ENCODE measurements around the gene DMRT3.

DMRT3 gene

DNA sequence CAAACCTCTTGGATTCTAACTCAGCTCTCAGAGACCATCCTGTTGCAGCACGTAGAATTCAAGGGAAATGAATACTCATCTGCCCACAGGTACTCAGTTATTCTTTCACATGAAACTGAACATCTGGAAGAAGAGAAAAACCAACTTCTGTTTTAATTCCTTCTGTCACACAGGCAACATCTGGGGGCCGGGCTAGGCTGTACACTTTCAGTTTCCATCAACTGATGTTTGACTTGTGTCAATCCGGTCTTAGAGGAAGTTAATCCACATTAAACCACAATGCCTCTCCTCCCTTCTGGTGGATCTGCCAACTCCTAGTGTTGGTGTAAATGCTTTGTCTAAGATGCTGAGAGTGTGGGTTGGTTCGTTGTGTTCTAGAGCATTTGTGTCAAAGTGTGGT is 17.6 kb downstream of the DMRT3 start:
- Histone ChIP-seq H3K36me3 (ENCODE audit: insufficient read depth, low read length) (no peaks in the 10 kb centered on the region), H3K27ac (ENCODE audit: low read length) (no peak overlapping the region), H2AFZ (ENCODE audit: low read depth, low read length) (no peak overlapping the region), H3K9ac (ENCODE audit: low read depth, low read length) (no peak overlapping the region), H3K79me2 (ENCODE audit: insufficient read depth, low read length) (no peaks in the 10 kb centered on the region), H3K9me3 (ENCODE audit: insufficient read depth, low read length, severe bottlenecking) (no peaks in the 10 kb centered on the region), H3K4me1 (ENCODE audit: insufficient read depth, low read length) (no peaks in the 10 kb centered on the region), H3K27me3 (ENCODE audit: insufficient read depth, low read length, poor library complexity) (no peaks in the 10 kb centered on the region), H3K4me2 (ENCODE audit: insufficient read depth, low read length) (no peak overlapping the region), H3K4me3 (ENCODE audit: low read depth in 1 of 2, low read length in 2 of 2) (no peak overlapping the region), H4K20me1 (ENCODE audit: insufficient read depth, low read length) (no peaks in the 10 kb centered on the region)
- DNase-seq (no peak), ATAC-seq (ENCODE audit: insufficient read depth, low read depth) (peak; percentile 45; the same call in 1 of the 3 replicates)
- TF ChIP-seq, protein P1, sequence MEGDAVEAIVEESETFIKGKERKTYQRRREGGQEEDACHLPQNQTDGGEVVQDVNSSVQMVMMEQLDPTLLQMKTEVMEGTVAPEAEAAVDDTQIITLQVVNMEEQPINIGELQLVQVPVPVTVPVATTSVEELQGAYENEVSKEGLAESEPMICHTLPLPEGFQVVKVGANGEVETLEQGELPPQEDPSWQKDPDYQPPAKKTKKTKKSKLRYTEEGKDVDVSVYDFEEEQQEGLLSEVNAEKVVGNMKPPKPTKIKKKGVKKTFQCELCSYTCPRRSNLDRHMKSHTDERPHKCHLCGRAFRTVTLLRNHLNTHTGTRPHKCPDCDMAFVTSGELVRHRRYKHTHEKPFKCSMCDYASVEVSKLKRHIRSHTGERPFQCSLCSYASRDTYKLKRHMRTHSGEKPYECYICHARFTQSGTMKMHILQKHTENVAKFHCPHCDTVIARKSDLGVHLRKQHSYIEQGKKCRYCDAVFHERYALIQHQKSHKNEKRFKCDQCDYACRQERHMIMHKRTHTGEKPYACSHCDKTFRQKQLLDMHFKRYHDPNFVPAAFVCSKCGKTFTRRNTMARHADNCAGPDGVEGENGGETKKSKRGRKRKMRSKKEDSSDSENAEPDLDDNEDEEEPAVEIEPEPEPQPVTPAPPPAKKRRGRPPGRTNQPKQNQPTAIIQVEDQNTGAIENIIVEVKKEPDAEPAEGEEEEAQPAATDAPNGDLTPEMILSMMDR (IDR thresholded peaks at IDR 0.05; ENCODE audit: borderline replicate concordance, extremely low read depth, low read length, poor library complexity, severe bottlenecking) = no peak
- TF ChIP-seq EZH2 (IDR thresholded peaks at IDR 0.05; ENCODE audit: borderline replicate concordance, low read depth, low read length, severe bottlenecking) = no peak

DNA sequence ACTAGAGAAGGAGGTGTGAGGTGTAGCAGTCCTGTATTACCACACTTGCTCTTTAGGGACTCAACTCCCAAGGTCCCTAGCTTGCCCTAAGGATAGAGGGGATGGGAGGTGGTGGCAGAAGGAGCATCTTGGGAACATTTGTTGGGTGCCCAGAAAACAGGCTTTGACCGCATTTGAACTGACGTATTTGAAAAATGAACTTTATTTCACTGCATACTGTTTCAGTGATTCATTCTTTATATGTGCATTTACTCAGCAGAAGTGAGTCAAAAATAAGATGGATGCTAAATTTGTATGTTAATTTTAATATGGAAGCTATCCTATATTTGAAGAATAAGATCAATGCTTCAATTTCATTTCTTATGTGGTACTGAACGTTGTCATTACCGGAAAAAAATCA is 18.7 kb downstream of the DMRT3 start:
- no peak overlapping the region for H2AFZ ChIP-seq (ENCODE audit: low read depth, low read length)
- no peak overlapping the region for H3K4me2 ChIP-seq (ENCODE audit: insufficient read depth, low read length)
- no peaks in the 10 kb centered on the region for H4K20me1 ChIP-seq (ENCODE audit: insufficient read depth, low read length)
- H3K9me3 ChIP-seq (ENCODE audit: insufficient read depth, low read length, severe bottlenecking) = no peaks in the 10 kb centered on the region
- H3K27ac ChIP-seq (ENCODE audit: low read length) = no peak overlapping the region
- no peak for TF ChIP-seq EZH2 (IDR thresholded peaks at IDR 0.05; ENCODE audit: borderline replicate concordance, low read depth, low read length, severe bottlenecking)
- TF ChIP-seq, protein P1 (IDR thresholded peaks at IDR 0.05; ENCODE audit: borderline replicate concordance, extremely low read depth, low read length, poor library complexity, severe bottlenecking) = no peak
- no peak for ATAC-seq (ENCODE audit: insufficient read depth, low read depth)
- H3K27me3 ChIP-seq (ENCODE audit: insufficient read depth, low read length, poor library complexity) = no peaks in the 10 kb centered on the region
- H3K4me1 ChIP-seq (ENCODE audit: insufficient read depth, low read length) = no peaks in the 10 kb centered on the region
- no peak overlapping the region for H3K9ac ChIP-seq (ENCODE audit: low read depth, low read length)
- no peaks in the 10 kb centered on the region for H3K36me3 ChIP-seq (ENCODE audit: insufficient read depth, low read length)
- H3K4me3 ChIP-seq (ENCODE audit: low read depth in 1 of 2, low read length in 2 of 2) = no peak overlapping the region
- no peaks in the 10 kb centered on the region for H3K79me2 ChIP-seq (ENCODE audit: insufficient read depth, low read length)
- DNase-seq = no peak

DNA sequence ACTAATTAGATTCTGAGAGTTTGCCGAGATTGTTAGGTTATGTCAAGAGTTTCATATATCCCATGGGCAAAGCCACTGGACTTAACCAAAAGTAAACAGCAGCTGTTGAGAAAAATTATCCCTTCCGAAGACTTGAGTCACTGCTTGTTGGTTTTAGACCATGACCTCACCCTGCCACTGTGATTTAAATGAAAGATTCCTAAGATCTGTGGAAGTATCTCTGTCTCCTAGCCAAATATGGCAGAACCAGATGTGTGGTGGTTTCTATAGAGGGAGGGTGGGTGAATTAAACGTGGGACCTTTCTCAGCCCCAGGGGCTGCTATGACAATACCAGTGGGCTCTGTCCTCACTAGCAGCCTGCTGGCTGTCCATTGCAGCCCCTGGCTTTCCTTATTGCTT is 19.3 kb downstream of the DMRT3 start:
- H3K4me3 ChIP-seq (ENCODE audit: low read depth in 1 of 2, low read length in 2 of 2) = no peak overlapping the region
- DNase-seq = no peak
- H3K9ac ChIP-seq (ENCODE audit: low read depth, low read length) = no peak overlapping the region

More for the DNA sequence above, 19.3 kb downstream of the DMRT3 start:
- Histone ChIP-seq H2AFZ (ENCODE audit: low read depth, low read length) (no peak overlapping the region), H3K4me2 (ENCODE audit: insufficient read depth, low read length) (no peak overlapping the region), H3K79me2 (ENCODE audit: insufficient read depth, low read length) (no peaks in the 10 kb centered on the region), H3K4me1 (ENCODE audit: insufficient read depth, low read length) (no peaks in the 10 kb centered on the region), H3K36me3 (ENCODE audit: insufficient read depth, low read length) (no peaks in the 10 kb centered on the region), H3K9me3 (ENCODE audit: insufficient read depth, low read length, severe bottlenecking) (no peaks in the 10 kb centered on the region), H4K20me1 (ENCODE audit: insufficient read depth, low read length) (no peaks in the 10 kb centered on the region), H3K27me3 (ENCODE audit: insufficient read depth, low read length, poor library complexity) (no peaks in the 10 kb centered on the region), H3K27ac (ENCODE audit: low read length) (no peak overlapping the region)
- TF ChIP-seq, protein P1 (IDR thresholded peaks at IDR 0.05; ENCODE audit: borderline replicate concordance, extremely low read depth, low read length, poor library complexity, severe bottlenecking) = no peak
- TF ChIP-seq EZH2 (IDR thresholded peaks at IDR 0.05; ENCODE audit: borderline replicate concordance, low read depth, low read length, severe bottlenecking) = no peak
- no peak for ATAC-seq (ENCODE audit: insufficient read depth, low read depth)
